Astrocyte (in vitro differentiated cells and primary cell): ENCODE measurements around the gene RBBP6. TPM values are rescaled to one million over a fixed set of nuclear protein-coding genes. Genes with fewer than 3 reads are reported as not detected.
"Not testable (repeated sequence)": the region's sequence is repeated elsewhere in the genome, so short reads cannot be mapped to it uniquely, and the experiment has no call there.

Experiments used
- DNase-seq: peaks from one replicate; pipeline ENCODE4 v3.0.0-alpha.2; 2010; ENCODE audit warnings: low read depth
- FAIRE-seq: peaks from 2 replicates; lab custom pipeline; 2011; peaks lifted over from hg19 to GRCh38; lab: Jason Lieb, UNC
- H2AFZ ChIP-seq: 2 replicates; pipeline ENCODE4 v1.6.0; 2012; ENCODE audit warnings: low read depth, low read length, inconsistent platforms
- H3K27ac ChIP-seq: 2 replicates; pipeline ENCODE4 v1.5.1; 2011; ENCODE audit warnings: low read depth, low read length, inconsistent platforms
- H3K27me3 ChIP-seq: 2 replicates; pipeline ENCODE4 v1.6.0; 2011; ENCODE audit warnings: low read length, inconsistent platforms; ENCODE audit not compliant: insufficient read depth
- H3K36me3 ChIP-seq: 2 replicates; pipeline ENCODE4 v1.5.1; 2011; ENCODE audit warnings: low read length, inconsistent platforms; ENCODE audit not compliant: insufficient read depth
- H3K4me1 ChIP-seq: 2 replicates; pipeline ENCODE4 v1.5.1; 2011; ENCODE audit warnings: low read length, inconsistent platforms; ENCODE audit not compliant: insufficient read depth
- H3K4me2 ChIP-seq: 2 replicates; pipeline ENCODE4 v1.6.0; 2012; ENCODE audit warnings: low read length, inconsistent platforms
- H3K4me3 ChIP-seq: 2 replicates; pipeline ENCODE4 v1.5.1; 2011; ENCODE audit warnings: low read depth, mild to moderate bottlenecking, low read length, inconsistent platforms; ENCODE audit not compliant: insufficient read depth
- H3K79me2 ChIP-seq: 2 replicates; pipeline ENCODE4 v1.6.0; 2012; ENCODE audit warnings: mild to moderate bottlenecking, low read length, inconsistent platforms; ENCODE audit not compliant: insufficient read depth
- H3K9ac ChIP-seq: 2 replicates; pipeline ENCODE4 v1.6.0; 2012; ENCODE audit warnings: mild to moderate bottlenecking, low read length, inconsistent platforms
- H3K9me3 ChIP-seq: 2 replicates; pipeline ENCODE4 v1.5.1; 2012; ENCODE audit warnings: low read depth, mild to moderate bottlenecking, low read length, inconsistent platforms; ENCODE audit not compliant: insufficient read depth
- H4K20me1 ChIP-seq: 2 replicates; pipeline ENCODE4 v1.6.0; 2012; ENCODE audit warnings: low read length, inconsistent platforms; ENCODE audit not compliant: insufficient read depth
- H3K27ac Mint-ChIP-seq: one replicate; pipeline ENCODE4 v1.8.0; 2021; ENCODE audit warnings: mild to moderate bottlenecking, mixed read lengths; ENCODE audit not compliant: unreplicated experiment
- H3K27me3 Mint-ChIP-seq: one replicate; pipeline ENCODE4 v1.8.0; 2021; ENCODE audit warnings: low read depth, mixed read lengths; ENCODE audit not compliant: unreplicated experiment
- H3K36me3 Mint-ChIP-seq: one replicate; pipeline ENCODE4 v1.8.0; 2021; ENCODE audit warnings: low read depth, mixed read lengths; ENCODE audit not compliant: unreplicated experiment
- H3K4me1 Mint-ChIP-seq: one replicate; pipeline ENCODE4 v1.8.0; 2021; ENCODE audit warnings: low read depth, mixed read lengths; ENCODE audit not compliant: unreplicated experiment
- H3K4me3 Mint-ChIP-seq: one replicate; pipeline ENCODE4 v1.8.0; 2021; ENCODE audit warnings: mild to moderate bottlenecking, moderate library complexity, mixed read lengths; ENCODE audit not compliant: unreplicated experiment
- H3K9me3 Mint-ChIP-seq: one replicate; pipeline ENCODE4 v1.8.0; 2021; ENCODE audit warnings: mild to moderate bottlenecking, mixed read lengths; ENCODE audit not compliant: unreplicated experiment
- CTCF ChIP-seq: IDR thresholded peaks from 2 replicates; pipeline ENCODE4 v1.5.1; 2011; ENCODE audit warnings: low read depth, mild to moderate bottlenecking, inconsistent platforms, low read length, moderate library complexity; ENCODE audit not compliant: insufficient read depth
- EZH2 ChIP-seq: IDR thresholded peaks from 2 replicates; pipeline ENCODE4 v1.6.1; 2012; ENCODE audit warnings: mild to moderate bottlenecking, low read length, inconsistent platforms; ENCODE audit not compliant: insufficient read depth
- total RNA-seq: library from RNA; stranded (reverse); gene quantifications from 2 replicates; pipeline ENCODE4 v1.2.1, GENCODE V29; 2021

RBBP6 gene
- total RNA-seq, 1 donor from 2014 or later = 44.8 TPM

- TF ChIP-seq CTCF = no peak
- no peak for TF ChIP-seq EZH2
- H3K36me3 Mint-ChIP-seq = peaks cover 32% of the 10 kb centered on the region
- DNase-seq = no peak
- H3K27me3 Mint-ChIP-seq = no peaks in the 10 kb centered on the region
- H3K27me3 ChIP-seq = no peaks in the 10 kb centered on the region
- H3K27ac Mint-ChIP-seq = no peak overlapping the region
- no peak overlapping the region for H3K9ac ChIP-seq
- H3K79me2 ChIP-seq = no peaks in the 10 kb centered on the region
- H3K4me3 Mint-ChIP-seq = no peak overlapping the region
- H4K20me1 ChIP-seq = peaks cover 5% of the 10 kb centered on the region
- H3K4me1 ChIP-seq = no peaks in the 10 kb centered on the region
- FAIRE-seq = no peak
- H3K36me3 ChIP-seq = peaks cover 34% of the 10 kb centered on the region
- no peak overlapping the region for H3K27ac ChIP-seq
- H3K4me3 ChIP-seq = no peak overlapping the region
- no peak overlapping the region for H3K4me2 ChIP-seq
- H3K9me3 Mint-ChIP-seq = peaks cover 5% of the 10 kb centered on the region
- no peaks in the 10 kb centered on the region for H3K4me1 Mint-ChIP-seq
- no peaks in the 10 kb centered on the region for H3K9me3 ChIP-seq
- no peak overlapping the region for H2AFZ ChIP-seq
Observed at GRCh38 chr16:24573141-24573540, 33.8 kb downstream of the RBBP6 start.

- not testable (repeated sequence) for FAIRE-seq, H3K9me3 ChIP-seq, H3K4me1 Mint-ChIP-seq, H3K4me2 ChIP-seq, H3K4me3 Mint-ChIP-seq, H3K4me1 ChIP-seq, H3K9me3 Mint-ChIP-seq, H2AFZ ChIP-seq, H3K4me3 ChIP-seq, H3K9ac ChIP-seq, DNase-seq, H3K27ac ChIP-seq, H4K20me1 ChIP-seq, H3K27me3 ChIP-seq, H3K27me3 Mint-ChIP-seq, H3K79me2 ChIP-seq
- H3K36me3 ChIP-seq = peaks cover 18% of the 10 kb centered on the region
- H3K27ac Mint-ChIP-seq = peak overlapping the region; percentile 12
- peaks cover 23% of the 10 kb centered on the region for H3K36me3 Mint-ChIP-seq
Observed at GRCh38 chr16:24574515-24575485, 35.4 kb downstream of the RBBP6 start.

- H3K36me3 Mint-ChIP-seq = peaks cover 19% of the 10 kb centered on the region
- not testable (repeated sequence) for H3K79me2 ChIP-seq, DNase-seq, FAIRE-seq, H3K4me1 Mint-ChIP-seq, H3K9ac ChIP-seq, H3K4me3 ChIP-seq, H3K27me3 ChIP-seq, H4K20me1 ChIP-seq, H3K9me3 ChIP-seq, H3K36me3 ChIP-seq, H3K27me3 Mint-ChIP-seq, H3K4me2 ChIP-seq, H3K9me3 Mint-ChIP-seq, H3K4me1 ChIP-seq, H3K27ac ChIP-seq, H3K27ac Mint-ChIP-seq, H2AFZ ChIP-seq, H3K4me3 Mint-ChIP-seq
Observed at GRCh38 chr16:24575791-24576190, 36.4 kb downstream of the RBBP6 start.
